Non-pigmented ciliary epithelial cell (primary cell): ENCODE data around the gene BORCS5.

Source experiments
- DNase-seq: peaks from one replicate; pipeline ENCODE4 v3.0.0-alpha.2; 2010; ENCODE audit warnings: low read depth

The BORCS5 gene

GRCh38 chr12:12513416-12514006, 156.6 kb downstream of the BORCS5 start:
- no peak for DNase-seq

- no peak for DNase-seq
Measured at GRCh38 chr12:12518464-12518845, 161.6 kb downstream of the BORCS5 start.

- DNase-seq = no peak
Measured at GRCh38 chr12:12518919-12519318, 162.0 kb downstream of the BORCS5 start.
